Fibroblast of skin of scalp (primary cell): Measurements from ENCODE around the gene SMCHD1.
"Not testable (repeated sequence)": the region's sequence is repeated elsewhere in the genome, so short reads cannot be mapped to it uniquely, and the experiment has no call there.

Source experiments
- DNase-seq: peaks from one replicate; pipeline ENCODE4 v3.0.0-alpha.2; 2013

The SMCHD1 gene

DNA sequence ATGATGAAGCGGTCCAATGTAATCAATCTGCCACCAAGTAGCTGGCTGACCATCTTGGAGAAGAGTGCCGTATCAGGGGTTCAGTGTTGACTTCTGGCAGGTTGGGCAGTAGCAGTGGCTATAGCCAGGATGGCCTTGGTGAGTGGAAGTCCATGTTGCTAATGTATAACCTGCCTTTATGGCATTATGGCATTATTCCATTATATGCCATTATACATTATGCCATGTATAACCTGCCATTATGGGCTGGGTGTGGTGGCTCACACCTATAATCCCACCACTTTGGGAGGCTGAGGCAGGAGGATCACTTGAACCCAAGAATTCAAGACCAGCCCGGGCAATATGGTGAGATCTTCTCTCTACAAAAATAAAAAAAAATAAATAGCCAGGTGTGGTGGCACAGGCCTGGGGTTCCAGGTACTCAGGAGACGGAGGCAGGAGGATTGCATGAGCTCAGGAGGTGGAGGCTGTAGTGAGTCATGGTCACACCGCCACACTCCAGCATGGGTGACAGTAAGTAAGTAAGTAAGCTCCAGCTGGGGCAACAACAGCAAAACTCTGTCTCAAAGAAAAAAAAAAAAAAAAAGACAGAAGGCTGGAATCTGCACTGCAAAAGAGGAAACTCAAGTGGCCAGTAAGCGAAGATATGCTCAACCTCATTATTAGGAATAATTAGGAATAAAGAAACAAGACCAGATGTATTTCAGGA, 166.8 kb downstream of the SMCHD1 start:
- DNase-seq: no peak

DNA sequence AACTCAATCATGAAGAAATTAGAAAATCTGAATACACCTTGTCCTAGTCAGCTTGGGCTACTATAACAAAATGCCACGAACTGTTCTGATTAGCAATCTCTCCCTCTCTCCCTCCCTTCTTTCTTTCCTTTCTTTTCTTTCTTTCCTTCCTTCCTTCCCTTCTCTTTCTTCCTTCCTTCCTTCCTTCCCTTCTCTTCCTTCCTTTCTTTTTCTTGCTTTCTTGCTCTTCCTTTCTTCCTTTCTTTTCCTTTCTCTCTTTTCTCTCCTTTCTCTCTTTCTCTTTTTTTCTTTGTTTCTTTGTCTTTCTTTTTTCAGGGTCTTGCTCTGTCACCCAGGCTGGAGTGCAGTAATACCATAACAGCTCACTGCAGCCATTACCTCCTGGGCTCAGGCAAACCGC, 167.7 kb downstream of the SMCHD1 start:
- no peak for DNase-seq

DNA sequence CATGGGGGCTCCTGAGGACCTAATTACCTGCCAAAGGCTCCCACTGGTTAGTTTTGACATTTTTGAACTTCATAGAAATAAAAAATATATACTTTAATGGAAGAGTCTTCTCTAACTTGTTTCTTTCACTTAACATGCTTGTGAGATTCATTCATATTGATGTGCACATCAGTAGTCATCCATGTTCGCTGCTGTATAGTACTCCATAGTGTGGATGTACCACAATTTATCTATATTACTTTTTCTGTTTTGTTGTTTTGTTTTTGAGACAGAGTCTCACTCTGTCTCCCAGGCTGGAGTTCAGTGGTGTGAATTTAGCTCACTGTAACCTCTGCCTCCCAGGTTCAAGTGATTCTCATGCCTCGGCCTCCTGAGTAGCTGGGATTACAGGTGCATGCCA, 168.4 kb downstream of the SMCHD1 start:
- no peak for DNase-seq

DNA sequence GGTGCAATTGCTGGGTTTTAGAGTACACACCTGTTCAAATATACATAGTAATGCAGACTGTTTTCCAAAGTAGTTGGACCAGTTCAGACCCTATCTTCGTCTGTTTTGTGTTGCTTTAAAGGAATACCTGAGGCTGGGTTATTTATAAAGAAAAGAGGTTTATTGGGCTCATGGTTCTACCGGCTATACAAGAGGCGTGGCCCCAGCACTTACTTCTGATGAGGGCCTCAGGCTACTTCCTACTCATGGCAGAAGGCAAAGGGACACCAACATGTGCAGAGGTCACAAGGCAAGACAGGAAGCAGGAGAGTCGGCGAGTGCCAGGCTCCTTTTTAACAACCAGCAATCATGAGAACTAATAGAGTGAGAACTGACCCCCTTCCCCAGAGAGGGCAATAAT, 169.3 kb downstream of the SMCHD1 start:
- no peak for DNase-seq

DNA sequence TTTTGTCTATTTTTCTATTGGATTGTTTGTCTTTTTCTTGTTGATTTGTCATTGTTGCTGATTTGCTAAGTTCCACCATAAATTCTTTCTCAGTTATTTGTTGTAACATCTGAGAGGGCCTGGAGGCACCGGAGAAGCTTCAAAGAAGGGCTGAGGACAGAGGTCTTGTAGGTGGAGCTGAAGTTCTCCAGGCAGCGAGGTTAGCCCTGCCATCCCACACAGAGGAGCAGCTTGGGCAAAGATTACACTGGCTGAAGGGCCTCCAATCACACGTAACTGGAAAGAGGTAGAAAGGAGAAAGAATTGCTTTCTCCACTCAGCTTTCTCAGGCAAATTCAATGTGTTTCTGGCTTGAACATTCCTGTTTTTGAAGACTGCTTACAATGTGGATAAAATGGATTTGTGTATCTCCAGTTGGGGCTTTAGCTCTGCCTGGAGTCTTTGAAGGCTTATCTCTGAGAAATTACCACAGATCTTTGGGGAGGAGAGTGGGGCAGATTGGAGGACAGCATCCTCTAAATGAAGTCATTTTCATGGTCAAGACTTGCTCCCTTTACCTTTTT, 170.2 kb downstream of the SMCHD1 start:
- DNase-seq: no peak

DNA sequence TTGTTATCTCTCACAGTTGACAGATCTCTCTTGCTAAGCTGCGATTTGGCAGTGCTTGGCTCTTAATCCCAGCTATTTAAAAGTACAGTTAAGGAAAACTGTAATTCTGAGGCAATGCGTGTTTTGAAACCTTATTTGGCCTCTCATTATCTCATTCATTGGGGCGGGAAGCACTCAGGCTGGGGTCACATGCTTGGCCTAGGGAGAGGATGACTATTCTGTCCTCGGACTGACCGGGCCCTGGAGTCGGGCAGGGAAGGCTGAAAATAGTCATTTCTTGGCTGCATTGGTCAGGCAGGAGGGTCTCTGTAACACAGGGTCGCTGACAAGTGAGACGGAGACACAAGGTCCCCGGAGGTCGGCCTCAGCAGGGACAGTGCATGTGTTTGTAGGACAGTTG, 171.1 kb downstream of the SMCHD1 start:
- no peak for DNase-seq

DNA sequence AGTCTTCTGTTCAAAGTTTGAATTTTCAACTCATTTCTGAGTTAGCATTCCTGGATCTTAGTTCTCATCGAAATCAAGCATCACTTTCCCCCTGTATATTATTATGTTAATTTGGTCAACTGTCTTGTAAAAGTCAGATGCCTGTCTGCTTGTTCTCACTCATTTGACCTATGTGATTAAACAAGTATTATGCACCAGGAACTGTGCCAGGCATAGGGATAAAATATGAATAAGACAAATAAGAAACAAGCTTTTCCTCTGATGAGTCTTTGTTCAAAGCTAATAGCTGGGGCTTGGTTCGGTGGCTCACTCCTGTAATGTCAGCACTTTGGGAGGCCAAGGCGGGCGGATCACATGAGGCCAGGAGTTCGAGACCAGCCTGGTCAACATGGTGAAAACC, 171.5 kb downstream of the SMCHD1 start:
- peak; percentile 10 for DNase-seq

DNA sequence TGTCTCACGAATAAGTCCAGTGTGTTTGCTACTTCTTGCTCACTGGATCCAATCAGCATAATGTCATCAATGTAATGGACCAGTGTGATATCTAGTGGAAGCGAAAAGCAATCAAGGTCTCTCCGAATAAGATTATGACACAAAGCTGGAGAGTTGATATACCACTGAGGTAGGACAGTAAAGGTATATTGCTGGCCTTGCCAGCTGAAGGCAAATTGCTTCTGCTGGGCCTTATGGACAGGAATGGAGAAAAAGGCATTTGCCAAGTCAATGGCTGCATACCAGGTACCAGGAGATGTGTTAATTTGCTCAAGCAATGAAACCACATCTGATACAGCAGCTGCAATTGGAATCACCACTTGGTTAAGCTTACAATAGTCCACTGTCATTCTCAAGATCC, 180.6 kb downstream of the SMCHD1 start:
- DNase-seq: not testable (repeated sequence)

DNA sequence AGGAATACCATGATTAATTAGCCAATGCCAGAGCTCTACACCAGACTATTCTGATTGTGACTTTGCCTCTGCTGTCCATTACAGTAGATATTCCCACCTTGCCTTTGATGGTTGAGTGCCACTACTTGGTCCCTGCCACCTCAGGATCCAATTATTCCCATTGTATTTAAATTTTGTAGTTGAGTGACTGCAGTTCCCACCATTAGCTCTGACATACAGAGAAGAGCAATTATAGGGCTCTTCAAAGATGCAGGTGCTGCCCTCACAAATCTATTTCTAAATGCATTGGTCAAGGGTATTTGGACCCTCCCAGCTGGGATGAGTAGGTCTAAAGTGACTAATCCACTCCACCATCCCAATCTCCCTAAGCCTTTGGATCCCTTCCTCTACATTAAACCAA, 181.8 kb downstream of the SMCHD1 start:
- DNase-seq: not testable (repeated sequence)

DNA sequence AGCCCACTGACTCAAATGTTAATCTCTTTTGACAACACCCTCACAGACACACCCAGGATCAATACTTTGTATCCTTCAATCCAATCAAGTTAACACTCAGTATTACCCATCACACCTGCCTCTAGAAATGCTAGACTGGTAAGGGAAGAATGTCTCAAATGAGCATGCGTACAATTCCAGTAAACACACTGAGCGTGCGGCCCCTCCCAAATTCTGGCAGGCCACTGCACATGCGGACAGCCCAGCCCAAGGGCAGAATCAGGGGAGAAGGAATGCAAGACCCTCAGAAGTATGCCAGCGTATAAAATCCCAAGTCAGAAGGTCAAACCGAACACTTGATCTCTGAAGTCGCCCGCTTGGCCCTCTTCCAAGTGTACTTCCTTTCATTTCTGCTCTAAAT, 183.7 kb downstream of the SMCHD1 start:
- no peak for DNase-seq

DNA sequence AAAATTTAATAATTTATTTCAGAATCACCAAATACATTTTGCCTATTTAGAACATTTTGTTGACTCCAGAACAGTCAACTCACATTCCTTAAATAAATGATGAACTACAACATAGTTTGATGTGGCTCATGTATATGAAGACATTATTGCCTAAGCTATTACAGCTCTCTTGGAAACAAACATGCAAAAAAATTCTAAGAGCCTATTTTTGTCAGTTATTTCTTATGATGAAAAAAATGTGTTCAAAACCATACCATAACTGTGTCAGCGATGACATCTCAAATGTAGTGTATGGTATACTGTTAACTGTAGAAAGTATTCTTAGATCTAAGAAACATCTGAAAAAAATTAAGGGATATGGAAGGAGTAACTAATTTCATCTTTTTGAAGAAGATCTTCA, 185.0 kb downstream of the SMCHD1 start:
- DNase-seq: peak; percentile 74

DNA sequence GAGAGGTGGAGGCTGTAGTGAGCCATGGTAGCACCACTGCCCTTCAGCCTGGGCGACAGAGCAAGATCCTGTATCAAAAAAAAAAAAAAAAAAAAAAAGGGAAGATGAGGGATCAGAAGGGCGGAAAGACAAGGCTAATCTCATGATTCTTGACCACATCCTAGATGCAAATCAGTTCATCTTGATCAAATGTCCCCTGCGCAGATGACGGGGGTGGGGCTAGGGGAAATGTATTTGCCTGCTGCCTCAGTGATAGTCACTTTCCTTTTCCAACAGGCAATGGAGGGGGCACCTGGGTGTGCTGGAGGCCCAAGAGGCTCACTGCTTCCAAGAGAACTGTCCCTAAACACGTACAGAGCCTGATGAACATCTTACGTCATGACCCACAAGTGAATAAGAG, 187.6 kb downstream of the SMCHD1 start:
- DNase-seq: no peak

DNA sequence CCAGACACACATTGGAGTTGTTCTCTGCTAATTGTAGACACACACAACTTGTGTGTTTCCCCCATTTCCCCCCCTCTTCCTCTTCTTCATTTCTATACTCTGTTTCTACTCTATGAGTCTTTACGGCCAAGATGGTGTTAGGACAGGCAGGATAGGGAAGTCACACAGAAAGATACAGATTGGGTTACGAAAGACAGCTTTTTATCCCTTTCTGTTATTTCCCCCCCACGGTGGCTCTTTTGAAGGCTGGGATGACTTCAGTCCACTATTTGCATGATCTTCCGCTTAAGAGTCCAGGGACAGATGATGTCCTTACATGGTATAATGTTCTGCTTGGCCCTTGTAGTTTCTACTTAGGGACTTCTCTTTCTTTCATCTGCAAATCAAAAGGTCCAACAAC, 189.6 kb downstream of the SMCHD1 start:
- DNase-seq: no peak

DNA sequence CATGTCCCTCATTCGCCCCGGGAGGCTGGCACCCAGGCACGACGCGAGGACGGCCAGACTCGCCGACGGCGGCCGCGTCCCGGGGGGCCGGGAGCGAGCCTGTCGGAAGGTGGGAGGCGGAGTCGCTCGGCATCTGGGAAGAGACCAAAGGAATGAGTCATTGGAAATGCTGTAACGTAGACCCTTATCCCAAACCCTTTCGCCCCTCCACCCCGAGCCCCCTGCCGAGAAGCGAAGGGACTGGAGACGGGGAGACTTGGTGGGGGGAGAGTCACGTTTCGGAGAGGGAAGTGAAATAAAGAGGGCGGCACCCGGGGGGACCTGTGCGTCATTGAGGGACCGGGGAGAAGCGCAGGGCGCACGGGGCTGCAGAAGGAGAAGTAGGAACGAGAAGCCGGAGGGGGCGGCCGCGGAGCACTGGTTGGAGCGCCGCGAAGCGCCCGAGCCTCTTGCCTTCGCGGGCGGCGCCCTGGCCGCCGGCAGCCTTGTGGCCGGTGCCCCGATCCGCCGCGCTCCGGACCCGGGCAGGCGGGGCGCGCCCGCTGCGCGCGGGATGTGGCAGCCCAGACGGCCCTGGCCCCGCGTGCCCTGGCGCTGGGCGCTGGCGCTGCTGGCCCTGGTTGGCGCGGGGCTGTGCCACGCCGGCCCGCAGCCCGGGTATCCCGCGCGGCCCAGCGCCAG, 191.2 kb downstream of the SMCHD1 start, which contains the start of gene EMILIN2:
Gene EMILIN2 (plus strand): TSS at position 371 of the 681 bp plus-strand sequence. CDS start 183 bp downstream, at position 554.
- DNase-seq: peak; percentile 94

DNA sequence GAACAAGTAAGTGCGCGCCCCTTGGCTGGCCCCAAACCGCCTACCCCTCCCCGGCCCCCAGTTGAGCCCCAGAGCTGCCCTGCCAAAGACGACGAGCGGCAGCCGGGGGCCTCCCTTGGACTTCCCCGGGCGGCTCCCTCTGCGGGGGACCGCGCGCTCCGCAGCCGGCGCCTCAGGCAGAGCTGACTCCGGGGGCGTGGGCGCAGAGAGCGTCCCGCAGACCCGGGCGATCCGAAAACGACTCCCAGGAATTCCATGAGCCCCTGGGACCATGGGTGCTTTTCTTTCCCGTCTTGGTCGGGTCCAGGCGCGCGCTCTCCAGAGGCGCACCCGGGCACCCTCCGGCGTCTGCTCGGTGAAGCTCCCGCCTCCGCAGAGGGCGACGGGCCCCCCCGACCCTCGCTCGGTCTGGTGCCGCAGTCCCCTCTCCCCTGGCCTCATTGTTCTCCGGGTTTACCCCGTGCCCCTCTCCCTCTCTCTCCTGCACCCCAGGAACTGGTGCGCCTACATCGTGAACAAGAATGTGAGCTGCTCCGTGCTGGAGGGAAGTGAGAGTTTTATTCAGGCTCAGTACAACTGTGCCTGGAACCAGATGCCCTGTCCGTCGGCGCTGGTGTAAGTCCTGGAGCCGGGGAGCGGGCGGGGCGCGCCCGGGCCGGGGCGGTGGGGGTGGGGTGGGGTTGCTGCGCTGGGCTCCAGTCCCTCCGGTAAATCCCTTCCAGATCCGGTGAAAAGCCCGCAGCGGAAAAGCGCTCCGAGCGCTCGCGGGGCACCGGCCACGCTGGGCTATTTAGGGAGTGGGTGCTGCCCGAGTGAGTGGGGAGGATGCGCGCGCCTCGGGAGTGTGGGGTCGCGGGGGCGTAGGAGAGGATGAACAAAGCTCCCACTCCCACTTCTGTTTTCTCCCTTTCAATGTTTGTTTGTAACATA, 192.1 kb downstream of the SMCHD1 start:
- DNase-seq: peak; percentile 52

DNA sequence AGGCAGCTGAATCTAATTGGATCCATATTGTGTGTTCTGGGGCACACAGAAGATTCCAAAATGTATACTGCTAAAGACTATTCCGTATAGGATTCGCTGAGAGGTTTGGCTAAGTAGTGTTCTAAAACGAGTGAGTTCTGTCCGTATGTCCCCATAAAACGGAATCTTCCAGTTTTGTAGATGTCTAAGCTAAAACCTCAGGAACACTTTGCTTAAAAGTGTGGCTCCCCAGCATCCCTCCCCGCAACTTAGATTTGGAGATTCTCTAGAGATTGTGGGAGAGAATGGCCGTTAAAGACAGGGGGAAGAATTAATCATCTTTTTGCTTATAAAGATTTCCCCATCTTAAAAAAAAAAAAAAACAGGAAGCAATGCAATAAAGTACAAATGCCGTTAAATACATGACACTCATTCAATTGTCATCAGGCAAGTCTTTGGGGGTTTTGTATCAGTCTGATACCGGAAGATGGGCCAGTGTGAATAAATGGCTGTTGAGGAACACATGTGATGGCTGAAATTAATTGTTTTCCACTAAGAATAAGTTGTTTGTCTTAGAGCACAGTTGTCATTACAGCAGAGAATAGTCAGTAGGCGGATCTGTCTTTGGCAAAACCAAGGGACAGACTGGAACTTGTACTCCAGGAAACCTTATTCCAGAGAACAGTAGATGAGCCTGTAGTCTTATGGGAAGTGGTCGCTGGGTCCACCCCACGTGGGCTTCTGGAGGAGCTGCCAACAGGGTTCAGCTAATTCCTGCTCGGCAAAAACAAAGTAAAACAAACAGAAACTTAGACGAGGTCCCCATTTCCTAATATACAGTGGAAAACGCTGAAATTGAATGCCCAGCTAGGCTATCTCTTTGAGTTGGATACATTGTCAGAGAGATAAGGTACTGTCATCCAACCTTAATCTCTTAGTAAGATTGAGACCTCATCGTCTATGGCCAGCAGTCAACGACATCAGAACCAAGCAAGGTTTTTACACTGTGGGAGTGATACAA, 193.0 kb downstream of the SMCHD1 start:
- peak; percentile 18 for DNase-seq

DNA sequence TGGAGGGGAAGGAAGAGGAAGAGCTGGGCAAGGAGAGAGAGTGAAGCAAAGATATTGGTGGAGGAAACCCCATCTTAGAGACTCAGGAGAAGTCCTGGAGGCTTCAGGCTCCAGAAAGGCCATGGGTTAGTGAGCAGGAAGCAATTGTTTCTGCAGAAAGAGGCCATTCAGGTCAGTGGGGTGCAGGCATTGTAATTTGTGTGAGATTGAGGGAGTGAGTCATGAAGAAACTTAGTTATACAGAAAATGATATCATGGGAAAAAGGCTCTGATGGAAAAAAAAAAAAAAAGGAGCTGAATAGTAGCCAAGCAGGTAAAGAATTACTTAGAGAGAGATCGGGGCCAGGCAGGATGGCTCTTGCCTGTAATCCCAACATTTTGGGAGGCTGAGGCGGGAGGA, 195.3 kb downstream of the SMCHD1 start:
- no peak for DNase-seq

DNA sequence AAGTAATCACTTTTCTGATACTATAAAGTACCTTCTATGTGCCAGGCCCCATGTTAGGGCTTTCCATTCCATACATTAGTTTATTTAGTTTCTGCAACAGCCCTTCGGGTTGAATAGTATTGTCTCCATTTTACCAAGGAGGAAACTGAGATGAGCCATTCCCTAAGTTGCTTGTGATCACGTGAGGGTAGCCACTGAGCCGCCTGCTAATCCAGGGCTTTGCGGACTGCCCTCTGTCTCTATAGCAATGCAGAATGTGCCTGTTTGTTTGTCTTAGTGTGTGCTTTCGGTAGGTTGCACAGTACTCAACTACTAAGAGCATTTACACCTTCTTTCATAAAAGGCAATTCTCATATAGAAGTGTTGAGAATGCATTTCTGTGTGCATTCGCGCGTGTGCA, 196.2 kb downstream of the SMCHD1 start:
- DNase-seq: no peak

DNA sequence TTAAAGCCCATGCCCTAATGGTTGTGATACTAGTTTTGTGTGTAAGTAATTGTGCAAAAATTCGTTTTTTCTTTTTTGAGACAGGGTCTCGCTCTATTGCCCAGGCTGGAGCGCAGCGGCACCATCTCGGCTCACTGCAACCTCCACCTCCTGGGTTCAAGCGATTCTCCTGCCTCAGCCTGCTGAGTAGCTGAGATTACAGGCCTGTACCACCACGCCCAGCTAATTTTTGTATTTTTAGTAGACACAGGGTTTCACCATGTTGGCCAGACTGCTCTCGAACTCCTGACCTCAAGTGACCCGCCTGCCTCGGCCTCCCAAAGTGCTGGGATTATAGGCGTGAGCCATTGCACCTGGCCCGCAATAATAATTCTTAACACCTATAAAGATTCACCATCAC, 196.9 kb downstream of the SMCHD1 start:
- DNase-seq: not testable (repeated sequence)

DNA sequence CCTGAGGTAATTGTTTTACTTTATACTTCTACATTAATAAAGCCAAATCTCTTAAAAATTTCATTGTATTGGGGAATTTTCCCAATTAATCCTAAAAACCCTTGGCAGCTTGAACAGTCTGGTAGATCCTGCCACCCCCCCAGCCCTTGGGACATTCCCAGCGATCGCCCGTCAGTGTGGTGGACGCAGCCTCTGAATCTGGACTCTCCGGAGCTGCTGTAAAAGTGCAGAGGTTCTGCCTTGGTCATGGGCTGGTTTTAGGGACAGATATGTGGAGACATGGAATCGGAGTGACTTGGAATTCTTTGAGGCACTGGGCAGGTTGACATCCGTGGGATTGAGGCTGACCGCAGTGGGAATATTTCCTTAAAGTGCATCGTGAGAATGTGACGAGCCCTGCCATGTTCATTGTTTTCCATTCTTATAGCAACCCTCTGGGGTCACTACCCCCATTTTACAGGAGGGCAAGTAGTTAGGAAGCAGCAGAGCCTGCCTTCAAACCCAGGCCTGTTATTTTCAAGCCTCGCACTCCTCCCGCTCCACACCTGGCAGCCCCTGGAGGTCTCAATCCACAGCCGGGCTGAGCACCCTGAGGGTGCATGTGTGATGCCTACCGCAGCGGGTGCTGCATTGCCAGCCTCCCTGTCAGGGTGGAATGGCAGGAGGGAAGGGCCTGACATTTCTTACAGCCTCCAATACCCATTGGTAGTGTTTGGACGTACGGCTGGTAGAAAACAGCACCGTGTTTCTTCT, 197.8 kb downstream of the SMCHD1 start:
- no peak for DNase-seq
